Hindlimb muscle (tissue), 1 donor: ENCODE measurements around the gene C11orf54. TPM values are rescaled to one million over a fixed set of nuclear protein-coding genes. Genes with fewer than 3 reads are reported as not detected.
"Not testable (repeated sequence)": the region's sequence is repeated elsewhere in the genome, so short reads cannot be mapped to it uniquely, and the experiment has no call there.

ENCODE experiments used
- DNase-seq: peaks from one replicate; pipeline ENCODE4 v3.0.0-alpha.2; 2013
- polyA plus RNA-seq: library from polyadenylated mRNA; unstranded; fragments of 120-200 nt; gene quantifications from one replicate; pipeline ENCODE4 v1.2.1, GENCODE V29; 2013; ENCODE audit not compliant: insufficient read length

The C11orf54 gene
- polyA plus RNA-seq, 1 donor: 38.6 TPM

DNA sequence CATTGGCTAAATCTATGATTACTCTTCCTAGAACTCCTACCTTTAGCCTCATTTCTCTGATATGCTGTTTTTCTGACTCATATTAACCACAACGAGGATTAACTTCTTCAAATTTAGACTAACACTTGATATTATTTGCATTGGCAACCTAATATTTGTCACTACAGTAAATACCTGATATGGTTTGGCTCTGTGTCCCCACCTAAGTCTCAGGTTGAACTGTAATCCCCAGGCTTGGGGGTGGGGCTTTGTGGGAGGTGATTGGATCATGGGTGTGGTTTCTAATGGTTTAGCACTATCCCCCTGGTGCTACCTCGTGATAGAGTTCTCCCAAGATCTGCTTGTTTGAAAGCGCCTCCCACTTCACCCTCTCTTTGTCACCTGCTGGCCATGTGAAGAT, 25.5 kb downstream of the C11orf54 start:
- DNase-seq: no peak

DNA sequence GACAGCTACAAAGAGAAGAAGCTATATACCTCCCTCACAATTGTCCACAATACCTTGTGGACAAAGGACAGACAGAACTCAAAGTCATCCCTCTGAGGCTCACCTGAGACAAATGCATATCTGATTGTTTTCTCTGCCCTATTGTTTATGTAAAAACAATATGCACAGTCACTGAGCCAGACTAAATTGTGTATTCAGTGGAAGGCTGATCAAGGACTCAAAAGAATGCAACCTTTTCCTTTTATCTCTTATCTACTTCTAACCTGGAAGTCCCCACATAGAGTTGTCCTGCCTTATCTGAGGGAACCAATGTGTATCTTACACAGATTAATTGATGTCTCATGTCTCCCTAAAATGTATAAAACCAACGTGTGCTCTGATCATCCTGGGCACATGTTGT, 28.7 kb downstream of the C11orf54 start:
- no peak for DNase-seq

DNA sequence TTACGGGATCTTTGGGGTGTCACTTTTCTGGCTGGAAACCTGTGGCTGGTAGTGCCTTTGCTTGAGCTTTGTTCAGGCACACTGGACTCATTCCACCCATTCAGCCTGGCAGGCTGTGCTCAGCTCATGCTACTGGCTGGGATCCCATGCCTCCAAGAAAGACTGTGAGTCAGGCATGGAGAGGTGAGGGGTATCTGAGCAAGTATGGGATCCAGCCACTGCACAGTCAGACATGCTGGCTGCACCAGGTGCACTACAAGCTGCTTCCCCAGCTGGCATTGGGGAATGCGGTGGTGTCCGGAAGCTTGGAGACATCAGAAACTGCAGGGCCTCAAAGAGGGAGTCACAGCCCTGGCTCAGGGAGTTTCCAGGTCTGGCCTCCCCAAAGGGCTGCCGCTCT, 30.7 kb downstream of the C11orf54 start:
- no peak for DNase-seq

DNA sequence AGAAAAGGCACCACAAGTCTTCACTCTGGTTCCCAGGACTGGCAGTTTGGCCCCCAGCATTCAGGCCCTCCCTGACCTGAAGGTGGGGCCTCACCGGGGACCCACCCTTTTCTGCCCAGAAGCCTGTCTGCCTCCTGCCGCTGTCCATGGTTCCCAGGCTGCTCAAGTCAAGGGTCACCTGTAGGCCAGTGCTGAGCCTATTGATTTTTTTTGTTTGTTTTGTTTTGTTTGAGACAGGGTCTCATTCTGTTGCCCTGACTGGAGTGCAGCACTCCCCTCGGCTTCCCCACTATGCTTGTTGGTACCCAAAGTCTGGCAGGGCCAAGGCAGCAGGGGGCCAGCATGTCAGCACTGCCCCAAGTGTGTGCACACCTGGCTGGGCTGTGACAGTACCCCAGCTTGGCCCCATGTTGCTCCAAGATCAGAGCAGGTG, 31.6 kb downstream of the C11orf54 start:
- DNase-seq: no peak

DNA sequence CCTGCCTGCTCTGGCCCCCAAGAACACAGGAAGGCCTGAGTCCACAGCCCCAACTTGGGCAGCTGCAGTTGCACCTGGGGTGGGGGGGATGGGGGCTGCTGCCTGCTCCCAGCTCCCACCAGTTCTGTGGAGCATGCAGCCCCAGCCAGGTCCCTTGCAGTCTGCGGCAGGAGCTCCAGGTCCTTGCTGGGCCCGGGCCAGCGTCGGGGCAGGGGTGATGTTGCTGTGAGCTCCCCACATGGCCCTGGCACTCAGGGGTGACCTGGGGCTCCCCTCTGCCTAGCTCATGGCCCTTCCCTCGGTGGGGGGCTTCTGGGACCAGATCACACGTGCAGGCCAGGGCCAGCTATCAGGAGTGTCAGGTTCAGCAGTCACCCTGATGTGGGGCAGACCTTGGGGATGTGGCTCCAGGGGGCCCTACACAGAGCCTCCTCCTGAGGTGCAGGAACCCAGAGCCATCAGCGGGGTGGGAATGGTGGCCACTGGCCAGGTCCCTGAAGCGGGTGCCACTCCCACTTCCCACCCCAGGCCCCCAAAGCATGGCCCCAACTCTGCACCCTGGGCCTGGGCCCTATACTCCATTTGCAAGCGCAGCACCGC, 32.2 kb downstream of the C11orf54 start:
- DNase-seq: no peak

DNA sequence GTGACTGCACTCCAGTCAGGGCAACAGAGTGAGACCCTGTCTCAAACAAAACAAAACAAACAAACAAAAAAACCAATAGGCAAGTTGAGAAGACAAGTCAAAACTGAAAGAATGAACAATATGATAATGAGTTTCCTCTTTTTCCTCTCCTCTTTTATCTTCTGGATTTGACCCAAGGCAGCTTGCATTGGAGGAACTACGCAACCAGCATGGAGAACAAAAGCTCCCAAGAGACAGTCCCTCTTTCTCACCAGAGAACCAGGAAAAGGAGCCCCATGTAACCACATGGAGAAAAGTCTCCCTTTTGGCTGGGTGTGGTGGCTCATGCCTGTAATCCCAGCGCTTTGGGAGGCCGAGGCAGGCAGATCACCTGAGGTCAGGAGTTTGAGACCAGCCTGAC, 33.1 kb downstream of the C11orf54 start:
- not testable (repeated sequence) for DNase-seq

DNA sequence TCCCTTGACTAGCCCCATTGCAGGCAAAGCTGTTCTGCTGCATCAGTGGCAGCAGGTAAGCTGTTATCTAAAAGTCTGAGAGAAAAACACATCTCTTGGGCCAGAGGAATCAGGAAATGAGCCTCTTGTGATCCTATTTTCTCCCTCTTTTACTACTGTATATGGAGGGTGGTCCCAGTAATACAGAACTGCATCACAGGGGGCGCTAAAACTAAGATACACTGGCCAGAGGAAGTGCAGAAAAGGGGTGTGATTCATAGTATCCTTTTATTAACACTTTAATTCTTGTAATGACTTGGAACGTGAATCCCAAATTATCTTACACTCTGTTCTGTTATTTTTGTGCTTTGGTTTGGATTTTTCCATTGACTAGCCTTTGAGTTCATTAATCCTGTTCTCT, 33.8 kb downstream of the C11orf54 start:
- no peak for DNase-seq

DNA sequence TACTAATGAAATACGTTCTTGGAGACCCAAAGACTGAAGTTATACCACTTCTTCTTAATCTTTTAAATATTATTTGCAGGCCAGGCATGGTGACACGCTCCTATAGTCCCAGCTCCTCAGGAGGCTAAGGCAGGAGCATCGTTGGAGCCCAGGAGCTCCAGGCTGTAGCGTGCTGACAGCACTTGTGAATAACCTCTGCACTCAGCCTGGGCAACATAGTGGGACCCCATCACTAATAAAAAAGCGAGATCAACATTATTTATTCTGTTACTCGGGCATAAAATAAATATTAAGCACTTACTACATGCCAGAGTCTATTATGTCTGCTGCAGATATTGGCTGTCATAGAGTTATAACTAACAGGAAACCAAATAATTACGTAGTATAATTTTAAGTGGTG, 41.9 kb downstream of the C11orf54 start:
- DNase-seq: no peak

DNA sequence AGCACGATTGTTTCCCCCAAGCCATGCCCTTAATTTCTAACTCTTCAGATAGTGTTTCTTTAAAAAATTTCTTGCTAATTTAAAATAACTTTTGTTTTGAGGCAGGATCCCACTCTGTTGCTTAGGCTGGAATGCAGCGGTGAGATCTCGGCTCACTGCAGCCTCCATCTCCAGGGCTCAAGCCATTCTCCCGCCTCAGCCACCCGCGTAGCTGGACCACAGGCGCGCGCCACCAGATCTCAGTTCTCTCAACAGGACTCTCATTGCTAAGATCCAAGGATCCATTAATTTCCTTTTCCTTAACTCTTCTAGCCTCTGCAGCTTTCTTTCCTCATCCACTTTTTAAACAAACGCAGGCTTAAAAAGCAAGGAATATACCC, 42.3 kb downstream of the C11orf54 start:
- DNase-seq: no peak

DNA sequence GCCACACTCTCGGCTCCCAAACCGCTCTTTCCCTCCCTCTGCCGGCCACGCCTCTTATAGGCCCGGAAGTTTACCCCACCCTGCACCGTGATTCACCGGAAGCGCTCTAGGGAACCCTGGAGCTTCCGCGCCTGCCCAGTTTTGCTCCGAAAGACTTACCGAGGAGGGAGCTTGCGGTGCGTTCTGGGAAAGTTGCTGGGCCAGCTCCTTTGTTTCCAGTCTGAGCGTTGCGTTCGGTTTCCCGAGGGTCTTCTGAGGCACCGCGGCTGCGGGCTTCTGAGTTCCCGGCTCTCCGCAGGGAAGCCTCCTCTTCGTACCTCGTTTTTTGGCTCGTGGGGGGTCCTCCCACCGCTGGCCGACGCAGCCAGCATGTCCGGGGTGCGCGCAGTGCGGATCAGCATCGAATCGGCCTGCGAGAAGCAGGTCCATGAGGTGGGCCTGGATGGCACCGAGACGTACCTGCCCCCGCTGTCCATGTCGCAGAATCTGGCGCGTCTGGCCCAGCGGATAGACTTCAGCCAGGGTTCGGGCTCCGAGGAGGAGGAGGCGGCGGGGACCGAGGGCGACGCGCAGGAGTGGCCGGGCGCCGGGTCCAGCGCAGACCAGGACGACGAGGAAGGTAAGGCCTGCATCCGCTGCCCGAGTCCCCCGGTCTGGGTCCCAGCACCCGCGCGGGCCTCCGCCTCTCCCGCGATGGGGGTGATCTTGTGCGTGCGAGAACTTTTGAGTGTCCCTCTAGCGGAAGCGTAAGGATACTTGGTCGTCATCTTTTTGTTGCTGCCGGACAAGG, 42.9 kb downstream of the C11orf54 start, which contains the start of gene MED17:
TSS of gene MED17 (plus strand) at position 138 of the 790 bp plus-strand sequence. CDS start at position 370, 232 bp downstream.
- peak; percentile 95 for DNase-seq

DNA sequence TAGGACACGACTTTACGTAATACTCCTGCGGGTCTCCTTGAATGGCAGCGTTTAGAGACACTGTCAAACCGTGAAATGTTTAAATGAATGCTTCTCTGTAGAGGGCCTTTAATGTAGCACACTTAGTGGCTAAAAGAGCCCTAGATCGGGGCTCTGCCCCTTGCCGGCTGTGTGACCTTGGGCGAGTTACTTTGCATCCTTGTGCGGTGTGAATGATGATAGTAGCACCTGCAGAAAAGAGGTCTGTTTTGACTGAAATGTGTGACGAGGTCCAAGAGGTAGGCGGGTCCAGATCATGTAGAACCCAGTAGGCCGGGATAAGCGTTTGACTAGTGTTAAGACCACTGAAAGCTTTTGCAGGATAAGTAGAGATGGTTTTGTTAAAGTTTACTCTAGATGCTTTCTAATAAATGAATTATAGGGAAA, 43.5 kb downstream of the C11orf54 start:
- DNase-seq: no peak

DNA sequence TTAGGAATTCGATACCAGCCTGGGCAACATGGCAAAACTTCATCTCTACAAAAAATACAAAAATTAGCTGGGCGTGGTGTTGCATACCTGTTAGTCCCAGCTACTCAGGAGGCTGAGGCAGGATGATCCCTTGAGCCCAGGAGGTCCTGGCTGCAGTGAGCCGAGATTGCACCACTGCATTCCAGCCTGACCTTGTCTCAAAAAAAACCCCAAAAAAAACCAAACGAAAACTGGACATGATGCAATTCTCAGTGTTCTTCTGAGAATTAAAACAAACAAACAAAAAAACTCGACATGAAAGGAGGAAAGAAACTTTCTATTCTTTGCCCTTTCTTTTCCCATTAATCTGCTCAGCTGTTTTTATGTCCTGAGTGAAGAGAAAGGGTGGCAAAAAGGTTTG, 50.0 kb downstream of the C11orf54 start:
- DNase-seq: no peak

DNA sequence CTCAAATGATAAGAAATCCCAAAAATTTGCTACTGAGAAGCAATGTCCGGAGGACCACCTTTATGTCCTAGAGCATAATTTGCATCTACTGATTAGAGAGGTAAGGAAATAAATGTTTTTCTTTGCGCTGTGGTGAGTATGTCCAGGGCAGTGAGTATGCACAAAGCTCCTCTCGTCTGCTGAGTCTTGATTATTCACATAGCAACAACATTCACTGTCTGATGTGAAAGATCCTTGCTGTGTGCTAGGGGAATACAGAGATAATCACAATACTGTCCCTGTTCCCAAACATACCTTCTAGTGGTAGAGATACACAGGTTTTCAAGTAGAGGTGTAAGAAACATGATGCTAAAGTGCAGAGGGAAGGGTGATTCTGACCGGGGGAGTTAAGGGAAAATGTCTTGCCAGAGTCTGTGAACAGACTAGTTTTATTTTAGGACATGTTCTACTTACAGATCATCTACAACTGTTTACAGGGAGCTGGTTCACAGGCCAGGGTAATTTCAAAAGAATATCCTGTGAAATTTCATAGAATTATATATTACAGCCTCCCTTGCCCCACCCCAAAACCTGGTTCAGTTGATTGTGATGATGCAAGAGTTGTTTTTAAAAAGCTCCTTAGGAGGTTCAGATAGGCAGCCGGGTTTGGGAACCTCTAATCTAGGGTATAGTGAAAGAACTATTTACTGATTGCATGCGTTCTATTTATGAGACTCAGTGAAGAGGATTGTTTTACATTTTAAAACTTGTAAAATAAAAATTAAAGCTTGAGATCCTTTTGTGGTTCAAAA, 55.2 kb downstream of the C11orf54 start:
- no peak for DNase-seq

DNA sequence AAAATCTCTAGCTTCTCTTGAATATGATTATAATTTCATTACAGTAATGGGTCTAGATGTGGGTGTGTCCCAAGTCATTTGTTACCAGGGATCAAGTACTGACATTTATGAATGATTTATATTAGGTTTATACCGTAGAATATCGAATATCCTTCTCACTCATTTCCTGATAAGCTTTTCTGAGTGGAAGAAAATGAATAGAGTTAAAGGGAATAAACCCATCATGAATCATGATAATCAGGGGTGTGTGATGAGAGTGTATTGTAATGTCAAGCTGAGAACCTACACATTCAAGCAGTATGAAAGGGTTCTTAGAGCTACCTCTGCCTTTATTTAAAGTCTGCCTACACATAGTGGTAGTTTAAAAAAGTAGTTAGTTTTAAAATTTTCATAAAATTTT, 59.9 kb downstream of the C11orf54 start:
- no peak for DNase-seq

DNA sequence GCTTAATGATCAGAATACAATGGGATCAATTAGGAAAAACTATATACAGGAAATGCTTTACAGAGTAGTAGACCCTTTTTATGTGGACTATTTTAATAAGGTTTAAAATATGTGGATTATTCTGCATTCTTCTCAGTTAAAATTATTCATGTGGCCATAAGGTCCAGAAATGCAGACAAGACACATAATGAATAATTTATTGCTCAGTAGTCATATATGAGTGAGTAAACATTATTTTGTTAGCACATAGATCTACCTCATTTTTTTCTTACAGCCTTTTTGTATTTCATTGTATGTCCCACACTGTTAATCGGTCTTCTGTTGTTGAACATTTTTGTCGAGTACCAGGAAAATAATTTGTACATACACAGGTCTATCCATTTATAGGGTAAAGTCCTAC, 63.4 kb downstream of the C11orf54 start:
- DNase-seq: no peak

DNA sequence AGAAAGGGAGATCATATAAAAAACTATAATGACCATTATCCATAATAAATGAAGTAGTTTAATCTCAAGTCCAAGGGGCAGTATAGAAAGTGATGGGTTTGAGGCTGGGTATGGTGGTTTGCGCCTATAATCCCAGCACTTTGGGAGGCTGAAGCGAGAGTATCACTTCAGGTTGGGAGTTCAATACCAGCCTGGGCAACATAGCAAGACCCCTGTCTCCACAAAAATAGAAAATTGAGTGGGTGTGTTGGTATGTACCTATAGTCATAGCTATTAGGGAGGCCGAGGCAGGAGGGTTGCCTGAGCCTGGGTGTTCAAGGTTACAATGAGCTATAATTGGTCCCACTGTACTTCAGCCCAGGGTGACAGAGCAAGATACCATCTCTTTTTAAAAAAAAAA, 66.5 kb downstream of the C11orf54 start:
- no peak for DNase-seq

DNA sequence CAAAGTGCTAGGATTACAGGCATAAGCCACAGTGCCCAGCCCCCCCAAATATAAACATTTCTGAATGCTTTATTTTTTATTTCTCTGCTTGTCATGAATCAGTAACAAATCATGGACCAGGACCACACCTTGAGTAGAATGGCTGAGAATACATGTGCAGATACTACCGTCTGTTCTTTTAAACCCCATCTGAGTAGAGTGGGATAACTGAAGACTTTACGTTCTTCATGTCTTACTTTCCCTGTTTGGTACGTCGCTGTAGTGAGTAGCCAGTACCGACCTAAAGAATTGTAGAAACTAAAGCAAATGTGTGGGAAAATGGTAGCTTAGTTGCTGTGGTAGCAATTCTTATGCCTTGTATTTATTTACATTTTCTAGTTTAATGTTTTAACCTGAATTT, 72.5 kb downstream of the C11orf54 start:
- DNase-seq: no peak

Other genes with a start within 250 kb of the C11orf54 start
- 7.3 TPM for gene SMCO4, start 198.3 kb upstream of the C11orf54 start, polyA plus RNA-seq
- 8.4 TPM for gene CEP295, start 80.0 kb upstream of the C11orf54 start, polyA plus RNA-seq
- 97.3 TPM for gene TAF1D, start 177 bp upstream of the C11orf54 start, polyA plus RNA-seq
- gene MED17, start 42.6 kb downstream of the C11orf54 start, polyA plus RNA-seq: 25.3 TPM
- gene VSTM5, start 108.9 kb downstream of the C11orf54 start, polyA plus RNA-seq: 0.41 TPM